ENCODE data around the gene EXT2.

- no peak for TF ChIP-seq EZH2 (IDR thresholded peaks at IDR 0.05; ENCODE audit: low read length, missing control alignments)
- TF ChIP-seq CTCF (conservative IDR thresholded peaks at IDR 0.05 in 1 of 2, IDR thresholded peaks at IDR 0.05 in 1 of 2; ENCODE audit: low read depth in 1 of 2, low read length in 2 of 2) = no peak
Measured at GRCh38 chr11:44208976-44209603, 113.6 kb downstream of the EXT2 start.
